GM12892 (cell line): ENCODE results near the gene HSP90AA1.

Experiments
- POLR2A ChIP-seq: IDR thresholded peaks from 2 replicates; pipeline ENCODE4 v1.6.1; 2011; ENCODE audit warnings: low read depth, low read length, control low read depth
- TAF1 ChIP-seq: IDR thresholded peaks from 2 replicates; pipeline ENCODE4 v1.6.1; 2011; ENCODE audit warnings: low read depth, mild to moderate bottlenecking, control low read depth, low read length, borderline replicate concordance

- TF ChIP-seq POLR2A (no peak), TAF1 (no peak)
These were observed 37.6 kb upstream of the HSP90AA1 start for GRCh38 chr14:102124419-102124818.
